Measurements from ENCODE around the gene UHRF1. TPM values are rescaled to one million over a fixed set of nuclear protein-coding genes. Genes with fewer than 3 reads are reported as not detected.
"Not testable (repeated sequence)": the region's sequence is repeated elsewhere in the genome, so short reads cannot be mapped to it uniquely, and the experiment has no call there.

The UHRF1 gene
- total and polyA plus RNA-seq, 3 donors from 2014 or later, result 9.3 to 11.7 (median 10.0) TPM

DNA sequence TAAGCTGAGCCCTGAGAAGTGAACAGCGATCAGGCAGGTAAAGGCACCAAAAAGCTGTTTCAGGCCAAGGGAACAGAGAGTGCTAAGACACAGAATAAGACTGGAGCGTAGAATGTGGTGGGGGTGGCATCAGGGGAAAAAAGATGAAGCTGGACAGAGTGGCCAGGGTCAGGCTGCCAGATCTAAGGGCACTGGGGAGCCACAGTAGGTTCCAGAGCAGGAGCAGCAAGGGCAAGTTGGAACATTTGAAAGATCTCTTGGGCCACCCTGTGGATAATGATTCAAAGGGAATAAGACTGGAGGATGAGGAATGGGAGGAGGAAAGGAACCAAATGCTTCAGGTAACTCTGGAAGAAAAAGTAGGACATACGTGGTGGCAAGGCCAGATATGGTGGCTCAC, 35.4 kb upstream of the UHRF1 start:
- intact Hi-C loops (cut with DNase I; ENCODE audit: low total_unique reads), result loop anchor here (5.0 kb wide), 1 partner anchor 158 kb away; no protein-coding TSS in a partner anchor

GRCh38 chr19:4877753-4878490, 31.4 kb upstream of the UHRF1 start:
- Histone ChIP-seq H3K27me3 (no peaks in the 10 kb centered on the region), H3K4me1 (peaks cover 8% of the 10 kb centered on the region), H3K9me3 (no peaks in the 10 kb centered on the region), H3K36me3 (ENCODE audit: low read depth, missing control alignments) (no peaks in the 10 kb centered on the region), H3K4me3 (no peak overlapping the region), H3K27ac (no peak overlapping the region)
- no peak for TF ChIP-seq POLR2A (IDR thresholded peaks at IDR 0.05)
- TF ChIP-seq, protein P1, sequence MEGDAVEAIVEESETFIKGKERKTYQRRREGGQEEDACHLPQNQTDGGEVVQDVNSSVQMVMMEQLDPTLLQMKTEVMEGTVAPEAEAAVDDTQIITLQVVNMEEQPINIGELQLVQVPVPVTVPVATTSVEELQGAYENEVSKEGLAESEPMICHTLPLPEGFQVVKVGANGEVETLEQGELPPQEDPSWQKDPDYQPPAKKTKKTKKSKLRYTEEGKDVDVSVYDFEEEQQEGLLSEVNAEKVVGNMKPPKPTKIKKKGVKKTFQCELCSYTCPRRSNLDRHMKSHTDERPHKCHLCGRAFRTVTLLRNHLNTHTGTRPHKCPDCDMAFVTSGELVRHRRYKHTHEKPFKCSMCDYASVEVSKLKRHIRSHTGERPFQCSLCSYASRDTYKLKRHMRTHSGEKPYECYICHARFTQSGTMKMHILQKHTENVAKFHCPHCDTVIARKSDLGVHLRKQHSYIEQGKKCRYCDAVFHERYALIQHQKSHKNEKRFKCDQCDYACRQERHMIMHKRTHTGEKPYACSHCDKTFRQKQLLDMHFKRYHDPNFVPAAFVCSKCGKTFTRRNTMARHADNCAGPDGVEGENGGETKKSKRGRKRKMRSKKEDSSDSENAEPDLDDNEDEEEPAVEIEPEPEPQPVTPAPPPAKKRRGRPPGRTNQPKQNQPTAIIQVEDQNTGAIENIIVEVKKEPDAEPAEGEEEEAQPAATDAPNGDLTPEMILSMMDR (IDR thresholded peaks at IDR 0.05), result no peak
- DNase-seq, result no peak
- WGBS, 2 donors, result 59 to 71% methylated on average over 11 to 27 of the region's 30 CpGs
- intact Hi-C loops (cut with DNase I; ENCODE audit: low total_unique reads), result no loop called here

More for the DNA sequence above, 35.4 kb upstream of the UHRF1 start:
- Histone ChIP-seq H3K27me3 (no peaks in the 10 kb centered on the region), H3K4me3 (no peak overlapping the region), H3K36me3 (ENCODE audit: low read depth, missing control alignments) (no peaks in the 10 kb centered on the region), H3K9me3 (no peaks in the 10 kb centered on the region), H3K4me1 (peaks cover 11% of the 10 kb centered on the region), H3K27ac (no peak overlapping the region)
- DNase-seq, result no peak
- TF ChIP-seq, protein P1 (IDR thresholded peaks at IDR 0.05), result no peak
- TF ChIP-seq POLR2A (IDR thresholded peaks at IDR 0.05), result no peak
- 87 to 92% methylated on average over 3 of the region's 3 CpGs for WGBS, 2 donors

- Histone ChIP-seq H3K27ac (no peak overlapping the region), H3K36me3 (ENCODE audit: low read depth, missing control alignments) (no peaks in the 10 kb centered on the region), H3K4me3 (no peak overlapping the region), H3K9me3 (no peaks in the 10 kb centered on the region), H3K27me3 (no peaks in the 10 kb centered on the region), H3K4me1 (peaks cover 8% of the 10 kb centered on the region)
- intact Hi-C loops (cut with DNase I; ENCODE audit: low total_unique reads), result no loop called here
- DNase-seq, result no peak
- WGBS, 2 donors, result 56% methylated on average over 18 to 21 of the region's 23 CpGs
- TF ChIP-seq, protein P1 (IDR thresholded peaks at IDR 0.05), result no peak
- TF ChIP-seq POLR2A (IDR thresholded peaks at IDR 0.05), result no peak
Measured at GRCh38 chr19:4878491-4878968, 30.8 kb upstream of the UHRF1 start.

- Histone ChIP-seq H3K4me1 (peaks cover 8% of the 10 kb centered on the region), H3K27ac (no peak overlapping the region), H3K9me3 (no peaks in the 10 kb centered on the region), H3K27me3 (no peaks in the 10 kb centered on the region), H3K4me3 (no peak overlapping the region), H3K36me3 (ENCODE audit: low read depth, missing control alignments) (no peaks in the 10 kb centered on the region)
- 91 to 93% methylated on average over 11 of the region's 11 CpGs for WGBS, 2 donors
- TF ChIP-seq, protein P1 (IDR thresholded peaks at IDR 0.05), result no peak
- TF ChIP-seq POLR2A (IDR thresholded peaks at IDR 0.05), result no peak
- intact Hi-C loops (cut with DNase I; ENCODE audit: low total_unique reads), result no loop called here
- DNase-seq, result no peak
Measured at GRCh38 chr19:4879041-4879440, 30.3 kb upstream of the UHRF1 start.

DNA sequence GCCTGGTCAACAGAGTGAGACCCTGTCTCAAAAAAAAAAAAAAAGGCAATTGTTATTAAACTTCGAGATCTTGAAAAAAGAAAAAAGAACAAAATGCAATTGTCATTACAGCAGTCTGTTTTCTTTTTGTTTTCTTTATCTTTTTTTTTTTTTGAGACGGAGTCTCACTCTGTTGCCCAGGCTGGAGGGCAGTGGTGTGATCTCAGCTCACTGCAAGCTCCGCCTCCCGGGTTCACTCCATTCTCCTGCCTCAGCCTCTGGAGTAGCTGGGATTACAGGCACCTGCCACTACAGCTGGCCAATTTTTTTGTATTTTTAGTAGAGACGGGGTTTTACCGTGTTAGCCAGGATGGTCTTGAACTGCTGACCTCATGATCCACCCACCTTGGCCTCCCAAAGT, 26.4 kb upstream of the UHRF1 start:
- 60 to 62% methylated on average over 6 of the region's 6 CpGs for WGBS, 2 donors
- H3K36me3 ChIP-seq (ENCODE audit: low read depth, missing control alignments); H3K4me1 ChIP-seq; intact Hi-C loops (cut with DNase I; ENCODE audit: low total_unique reads); H3K27ac ChIP-seq; DNase-seq; H3K27me3 ChIP-seq; H3K9me3 ChIP-seq; H3K4me3 ChIP-seq: not testable (repeated sequence)

DNA sequence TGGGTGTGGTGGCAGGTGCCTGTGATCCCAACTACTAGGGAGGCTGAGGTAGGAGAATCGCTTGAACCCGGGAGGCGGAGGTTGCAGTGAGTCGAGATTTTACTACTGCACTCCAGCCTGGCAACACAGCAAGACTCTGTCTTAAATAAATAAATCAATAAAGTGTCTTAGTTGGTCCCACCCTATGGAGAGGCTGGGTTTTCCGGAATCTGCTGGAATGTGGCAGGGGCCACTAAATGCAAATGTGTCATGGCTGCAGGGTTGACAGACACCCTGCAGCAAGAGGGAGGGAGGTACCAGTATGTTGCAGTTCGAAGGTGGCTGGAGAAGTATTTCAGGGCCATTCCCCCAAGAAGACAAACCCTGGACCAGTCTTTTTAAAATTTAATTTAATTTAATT, 24.3 kb upstream of the UHRF1 start:
- H3K9me3 ChIP-seq; H3K4me3 ChIP-seq; H3K4me1 ChIP-seq; DNase-seq; intact Hi-C loops (cut with DNase I; ENCODE audit: low total_unique reads); H3K27ac ChIP-seq; H3K36me3 ChIP-seq (ENCODE audit: low read depth, missing control alignments); H3K27me3 ChIP-seq: not testable (repeated sequence)
- 82 to 94% methylated on average over 2 to 6 of the region's 6 CpGs for whole genome bisulfite sequencing, 2 donors

DNA sequence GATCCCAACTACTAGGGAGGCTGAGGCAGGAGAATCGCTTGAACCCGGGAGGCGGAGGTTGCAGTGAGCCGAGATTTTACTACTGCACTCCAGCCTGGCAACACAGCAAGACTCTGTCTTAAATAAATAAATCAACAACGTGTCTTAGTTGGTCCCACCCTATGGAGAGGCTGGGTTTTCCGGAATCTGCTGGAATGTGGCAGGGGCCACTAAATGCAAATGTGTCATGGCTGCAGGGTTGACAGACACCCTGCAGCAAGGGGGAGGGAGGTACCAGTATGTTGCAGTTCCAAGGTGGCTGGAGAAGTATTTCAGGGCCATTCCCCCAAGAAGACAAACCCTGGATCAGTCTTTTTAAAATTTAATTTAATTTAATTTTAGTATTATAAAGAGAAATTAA, 21.5 kb upstream of the UHRF1 start:
- intact Hi-C loops (cut with DNase I; ENCODE audit: low total_unique reads); H3K27me3 ChIP-seq; H3K27ac ChIP-seq; H3K4me1 ChIP-seq; H3K9me3 ChIP-seq; DNase-seq; H3K4me3 ChIP-seq; H3K36me3 ChIP-seq (ENCODE audit: low read depth, missing control alignments): not testable (repeated sequence)
- 90 to 92% methylated on average over 4 to 5 of the region's 6 CpGs for WGBS, 2 donors
